Measurements from ENCODE around the gene NAMPT.

Gene NAMPT

DNA sequence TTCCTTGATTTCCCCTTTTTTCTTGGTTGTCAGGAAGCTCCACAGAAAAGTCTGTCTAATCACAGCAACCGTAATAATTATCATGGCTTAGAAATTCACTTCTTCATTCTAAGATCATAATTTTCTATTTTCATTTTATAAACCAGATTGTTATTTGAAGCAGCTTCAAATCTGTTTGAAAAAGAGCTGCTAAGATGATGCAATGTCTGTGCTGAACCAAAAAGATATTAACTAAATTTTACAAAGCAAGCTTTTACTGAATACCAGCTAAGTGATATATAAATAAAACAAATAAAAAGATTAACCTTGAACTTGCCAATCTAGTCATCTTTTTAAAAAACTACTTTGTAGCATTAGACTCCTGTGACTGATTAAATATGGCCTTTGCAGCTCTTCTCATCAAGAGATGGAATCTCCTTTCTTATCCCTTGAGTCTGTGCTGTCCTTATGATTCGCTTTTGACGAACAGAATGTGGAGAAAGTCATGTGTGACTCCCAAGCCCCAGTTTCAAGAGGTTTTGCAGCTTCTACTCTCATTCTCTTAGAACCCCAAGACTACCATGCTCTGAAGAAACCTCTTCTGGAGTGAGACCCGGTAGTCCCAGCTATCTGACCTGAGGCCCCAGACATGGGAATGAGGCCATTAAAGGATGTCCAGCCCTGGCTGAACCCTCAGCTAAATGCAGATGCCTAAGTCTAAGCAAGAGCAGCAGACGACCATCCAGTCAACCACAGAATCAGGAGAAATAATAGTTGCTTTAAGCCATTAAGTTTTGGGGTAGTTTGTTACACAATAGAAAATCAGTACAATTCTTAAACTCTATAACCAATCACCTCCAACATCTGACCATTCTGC is 14.4 kb downstream of the NAMPT start:
- TF ChIP-seq, protein P1, sequence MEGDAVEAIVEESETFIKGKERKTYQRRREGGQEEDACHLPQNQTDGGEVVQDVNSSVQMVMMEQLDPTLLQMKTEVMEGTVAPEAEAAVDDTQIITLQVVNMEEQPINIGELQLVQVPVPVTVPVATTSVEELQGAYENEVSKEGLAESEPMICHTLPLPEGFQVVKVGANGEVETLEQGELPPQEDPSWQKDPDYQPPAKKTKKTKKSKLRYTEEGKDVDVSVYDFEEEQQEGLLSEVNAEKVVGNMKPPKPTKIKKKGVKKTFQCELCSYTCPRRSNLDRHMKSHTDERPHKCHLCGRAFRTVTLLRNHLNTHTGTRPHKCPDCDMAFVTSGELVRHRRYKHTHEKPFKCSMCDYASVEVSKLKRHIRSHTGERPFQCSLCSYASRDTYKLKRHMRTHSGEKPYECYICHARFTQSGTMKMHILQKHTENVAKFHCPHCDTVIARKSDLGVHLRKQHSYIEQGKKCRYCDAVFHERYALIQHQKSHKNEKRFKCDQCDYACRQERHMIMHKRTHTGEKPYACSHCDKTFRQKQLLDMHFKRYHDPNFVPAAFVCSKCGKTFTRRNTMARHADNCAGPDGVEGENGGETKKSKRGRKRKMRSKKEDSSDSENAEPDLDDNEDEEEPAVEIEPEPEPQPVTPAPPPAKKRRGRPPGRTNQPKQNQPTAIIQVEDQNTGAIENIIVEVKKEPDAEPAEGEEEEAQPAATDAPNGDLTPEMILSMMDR (IDR thresholded peaks at IDR 0.05; ENCODE audit: control insufficient read depth, extremely low read depth, insufficient read depth): no peak
- DNase-seq (ENCODE audit: low read depth): no peak
- H3K4me3 ChIP-seq (ENCODE audit: low read depth, low read length): no peak overlapping the region

DNA sequence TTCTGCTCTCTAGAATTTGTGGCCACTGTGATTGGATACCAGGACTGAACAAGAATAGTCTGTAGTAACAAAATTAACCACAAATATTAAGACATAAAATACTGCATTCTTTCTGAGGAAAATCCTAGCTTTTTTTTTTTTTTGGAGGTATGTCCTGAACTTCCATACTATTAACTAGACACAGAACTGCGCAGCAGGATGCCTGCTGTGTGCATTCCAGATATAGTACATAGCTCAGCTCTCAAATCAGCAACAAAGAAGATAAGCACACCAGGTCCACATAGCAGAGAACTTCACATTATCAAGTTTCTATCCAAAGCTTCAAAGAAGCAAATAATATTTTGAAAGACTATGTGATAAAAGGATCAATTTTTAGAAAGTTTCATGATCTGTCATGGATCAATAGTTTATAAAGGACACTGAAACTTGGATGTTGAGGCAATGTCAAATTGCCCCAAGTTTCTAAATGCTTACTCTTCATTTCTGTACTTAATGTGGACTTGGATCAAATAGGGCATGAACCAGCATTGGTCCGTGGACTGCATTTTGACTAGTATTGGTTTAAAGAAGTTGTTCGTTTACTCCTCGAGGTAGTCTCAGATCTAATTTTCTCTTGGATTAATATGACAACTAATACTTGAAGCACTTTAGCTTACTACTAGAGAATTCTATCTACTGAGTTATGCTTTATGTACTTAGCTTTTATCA is 15.4 kb downstream of the NAMPT start:
- no peak for DNase-seq (ENCODE audit: low read depth)
- TF ChIP-seq, protein P1 (IDR thresholded peaks at IDR 0.05; ENCODE audit: control insufficient read depth, extremely low read depth, insufficient read depth): no peak
- no peak overlapping the region for H3K4me3 ChIP-seq (ENCODE audit: low read depth, low read length)

DNA sequence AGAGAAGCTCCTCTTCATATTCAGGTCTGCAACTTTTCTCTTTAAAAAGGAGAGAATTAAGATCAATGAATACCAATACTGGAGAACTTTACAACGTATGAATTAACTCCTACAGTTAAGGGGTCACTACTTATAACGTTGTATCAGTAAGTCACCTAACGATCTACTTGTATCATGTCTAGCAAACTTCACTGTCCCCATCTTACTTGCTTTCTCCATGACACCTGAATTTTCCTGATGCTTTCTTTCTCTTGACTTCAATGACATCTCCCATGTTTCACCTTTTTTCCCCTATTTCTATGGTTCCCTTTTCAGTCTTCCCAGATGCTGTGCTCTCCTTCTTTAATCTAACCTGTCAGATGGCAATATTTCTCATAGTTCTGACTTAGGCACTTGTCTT is 19.6 kb downstream of the NAMPT start:
- H3K4me3 ChIP-seq (ENCODE audit: low read depth, low read length): no peak overlapping the region
- DNase-seq (ENCODE audit: low read depth): no peak
- TF ChIP-seq, protein P1 (IDR thresholded peaks at IDR 0.05; ENCODE audit: control insufficient read depth, extremely low read depth, insufficient read depth): no peak

DNA sequence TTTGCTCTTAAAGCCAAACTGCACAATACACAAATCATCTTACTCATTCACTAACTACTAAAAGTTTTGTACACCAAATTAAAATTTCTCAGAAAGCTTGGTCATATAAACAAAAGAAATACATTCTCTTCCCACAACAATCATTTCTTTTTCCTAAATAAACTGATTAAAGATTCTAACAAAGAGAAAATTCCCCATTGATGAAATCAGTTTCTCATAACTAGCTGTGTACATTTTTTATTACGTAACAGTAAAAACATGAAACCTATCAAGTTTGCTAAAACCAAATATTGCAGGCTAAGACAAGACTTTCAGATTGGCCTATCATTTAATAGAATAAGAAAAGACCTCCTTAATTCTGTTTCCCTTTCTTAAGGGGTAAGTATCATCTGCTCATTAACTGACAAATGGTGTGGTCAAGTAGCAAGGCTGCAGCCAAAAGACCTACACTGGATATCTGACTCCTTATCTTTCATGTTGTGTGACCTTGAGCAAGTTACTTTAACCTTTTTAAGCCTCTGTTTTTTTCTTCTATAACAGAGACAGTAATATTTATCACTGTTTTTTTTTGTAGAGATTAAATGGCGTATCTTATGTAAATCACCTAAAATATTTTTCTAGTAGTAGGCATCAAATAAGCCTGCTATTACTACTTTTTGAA is 22.4 kb downstream of the NAMPT start:
- TF ChIP-seq, protein P1 (IDR thresholded peaks at IDR 0.05; ENCODE audit: control insufficient read depth, extremely low read depth, insufficient read depth): no peak
- H3K4me3 ChIP-seq (ENCODE audit: low read depth, low read length): no peak overlapping the region
- DNase-seq (ENCODE audit: low read depth): no peak

DNA sequence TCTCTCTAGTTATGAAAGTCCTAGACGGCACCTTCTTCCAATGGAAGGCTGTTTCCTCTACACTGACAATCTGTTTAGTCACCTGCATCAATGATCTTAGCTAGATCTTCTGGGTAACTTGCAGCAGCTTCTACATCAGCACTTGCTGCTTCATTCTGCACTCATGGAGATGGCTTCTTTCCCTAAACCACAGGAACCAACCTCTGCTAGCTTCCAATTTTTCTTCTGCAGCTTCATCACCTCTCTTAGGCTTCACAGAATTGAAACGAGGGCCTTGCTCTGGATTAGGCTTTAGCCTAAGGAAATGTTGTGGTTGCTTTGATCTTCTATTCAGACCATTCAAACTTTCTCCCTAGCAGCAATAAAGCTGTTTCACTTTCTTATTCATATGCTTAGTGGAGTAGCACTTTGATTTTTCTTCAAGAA is 24.6 kb downstream of the NAMPT start:
- TF ChIP-seq, protein P1 (IDR thresholded peaks at IDR 0.05; ENCODE audit: control insufficient read depth, extremely low read depth, insufficient read depth): no peak
- no peak for DNase-seq (ENCODE audit: low read depth)
- no peak overlapping the region for H3K4me3 ChIP-seq (ENCODE audit: low read depth, low read length)

DNA sequence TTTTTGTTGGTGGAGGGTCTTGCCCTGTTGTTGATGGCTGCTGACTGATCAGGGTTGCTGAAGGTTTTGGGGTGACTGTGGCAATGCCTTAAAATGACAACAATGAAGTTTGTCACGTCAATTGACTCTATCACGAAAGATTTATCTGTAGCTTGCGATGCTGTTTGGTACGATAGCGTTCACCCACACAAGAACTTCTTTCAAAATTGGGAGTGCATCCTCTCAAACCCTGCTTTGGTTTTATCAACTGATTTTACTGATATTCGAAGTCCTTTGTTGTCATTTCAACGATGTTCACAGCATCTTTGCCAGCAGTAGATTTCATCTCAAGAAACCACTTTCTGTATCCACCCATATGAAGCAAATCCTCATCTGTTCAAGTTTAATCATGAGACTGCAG is 26.0 kb downstream of the NAMPT start:
- H3K4me3 ChIP-seq (ENCODE audit: low read depth, low read length): no peak overlapping the region
- TF ChIP-seq, protein P1 (IDR thresholded peaks at IDR 0.05; ENCODE audit: control insufficient read depth, extremely low read depth, insufficient read depth): no peak
- no peak for DNase-seq (ENCODE audit: low read depth)

All from LNCaP clone FGC (cell line).